Endodermal cell (in vitro differentiated cells): ENCODE results near the gene TP53TG3. TPM values are rescaled to one million over a fixed set of nuclear protein-coding genes. Genes with fewer than 3 reads are reported as not detected.
"Not testable (repeated sequence)": the region's sequence is repeated elsewhere in the genome, so short reads cannot be mapped to it uniquely, and the experiment has no call there.

Experiments used
- DNase-seq: peaks from one replicate; pipeline ENCODE4 v3.0.0-alpha.2; 2017
- H3K27ac ChIP-seq: 2 replicates; pipeline ENCODE4 v1.5.1; 2013; ENCODE audit warnings: mild to moderate bottlenecking, low read depth, low read length, moderate library complexity
- H3K27me3 ChIP-seq: 2 replicates; pipeline ENCODE4 v1.6.1; 2013; ENCODE audit warnings: mild to moderate bottlenecking, low read length, moderate library complexity; ENCODE audit not compliant: insufficient read depth, control insufficient read depth, poor library complexity, severe bottlenecking
- H3K36me3 ChIP-seq: 2 replicates; pipeline ENCODE4 v1.7.0; 2013; ENCODE audit warnings: mild to moderate bottlenecking, low read length, moderate library complexity; ENCODE audit not compliant: control insufficient read depth, insufficient read depth
- H3K4me1 ChIP-seq: one replicate; pipeline ENCODE4 v1.7.0; 2013; ENCODE audit warnings: low read length; ENCODE audit not compliant: control insufficient read depth, insufficient read depth
- H3K4me3 ChIP-seq: 2 replicates; pipeline ENCODE4 v1.5.1; 2013; ENCODE audit warnings: mild to moderate bottlenecking, low read length, moderate library complexity
- H3K9ac ChIP-seq: 2 replicates; pipeline ENCODE4 v1.6.1; 2013; ENCODE audit warnings: mild to moderate bottlenecking, low read length, moderate library complexity; ENCODE audit not compliant: poor library complexity, severe bottlenecking; ENCODE audit errors: extremely low read depth
- H3K9me3 ChIP-seq: 2 replicates; pipeline ENCODE4 v1.6.1; 2013; ENCODE audit warnings: mild to moderate bottlenecking, low read length, moderate library complexity; ENCODE audit not compliant: control insufficient read depth
- H3K27ac Mint-ChIP-seq: 2 replicates; pipeline ENCODE4 v1.8.0; 2020; ENCODE audit warnings: mixed read lengths
- H3K27me3 Mint-ChIP-seq: 2 replicates; pipeline ENCODE4 v1.8.0; 2021; ENCODE audit warnings: mild to moderate bottlenecking, mixed read lengths; ENCODE audit not compliant: insufficient read depth
- H3K36me3 Mint-ChIP-seq: 2 replicates; pipeline ENCODE4 v1.8.0; 2020; ENCODE audit warnings: low read depth, mixed read lengths
- H3K4me1 Mint-ChIP-seq: 2 replicates; pipeline ENCODE4 v1.8.0; 2020; ENCODE audit warnings: mixed read lengths
- H3K4me3 Mint-ChIP-seq: 2 replicates; pipeline ENCODE4 v1.8.0; 2020; ENCODE audit warnings: mild to moderate bottlenecking, moderate library complexity, mixed read lengths
- H3K9me3 Mint-ChIP-seq: 2 replicates; pipeline ENCODE4 v1.8.0; 2020; ENCODE audit warnings: mild to moderate bottlenecking, mixed read lengths
- WGBS, 2 experiments: methylation state at CpG; one replicate each; pipeline versions ENCODE4 v1.1.5 to v1.1.7; 2013; ENCODE audit warnings: missing lambda C conversion rate in 2 of 2, mixed read lengths in 1 of 2; ENCODE audit not compliant: insufficient coverage in 1 of 2, insufficient read length in 1 of 2; 5-methylcytosine and 5-hydroxymethylcytosine counted together
- total RNA-seq, 2 donors: library from RNA; stranded (reverse); fragmentation: NEBNext Ultra II Directional in 1 of 2; extraction: Animal tissue kit (Norgen Biotek cat#: 25700) in 1 of 2; gene quantifications; 2 replicates in 1 of 2; 3 replicates in 1 of 2; pipeline ENCODE4 v1.2.1, GENCODE V29; 2021

TP53TG3 gene
- total RNA-seq, 2 donors from 2014 or later, result not detected

DNA sequence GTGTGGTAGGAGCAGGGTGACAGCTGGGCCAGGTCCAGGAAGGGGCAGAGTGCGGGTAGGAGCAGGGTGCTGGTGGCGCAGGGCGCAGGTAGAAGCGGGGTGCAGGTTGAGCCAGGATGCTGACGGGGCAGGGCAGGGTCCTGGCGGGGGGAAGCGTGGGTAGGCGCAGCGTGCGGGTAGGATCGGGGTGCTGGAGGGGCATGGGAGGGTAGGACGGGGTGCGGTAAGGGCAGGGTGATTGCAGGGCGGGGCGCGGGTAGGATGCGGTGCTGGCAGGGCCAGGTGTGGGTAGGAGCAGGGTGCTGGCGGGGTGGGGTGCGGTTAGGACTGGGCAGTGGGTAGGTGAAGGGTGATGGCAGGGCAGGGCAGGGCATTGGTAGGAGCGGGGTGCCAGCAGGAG, 38.4 kb downstream of the TP53TG3 start:
- not testable (repeated sequence) for H3K9ac ChIP-seq, DNase-seq, H3K27ac Mint-ChIP-seq, H3K36me3 ChIP-seq, H3K4me3 Mint-ChIP-seq, H3K27ac ChIP-seq, H3K27me3 Mint-ChIP-seq, H3K9me3 Mint-ChIP-seq, H3K9me3 ChIP-seq, H3K27me3 ChIP-seq, H3K4me3 ChIP-seq, H3K36me3 Mint-ChIP-seq, H3K4me1 Mint-ChIP-seq, H3K4me1 ChIP-seq
- WGBS, 2 experiments, result no CpG with 5 or more reads among the region's 20 CpGs

DNA sequence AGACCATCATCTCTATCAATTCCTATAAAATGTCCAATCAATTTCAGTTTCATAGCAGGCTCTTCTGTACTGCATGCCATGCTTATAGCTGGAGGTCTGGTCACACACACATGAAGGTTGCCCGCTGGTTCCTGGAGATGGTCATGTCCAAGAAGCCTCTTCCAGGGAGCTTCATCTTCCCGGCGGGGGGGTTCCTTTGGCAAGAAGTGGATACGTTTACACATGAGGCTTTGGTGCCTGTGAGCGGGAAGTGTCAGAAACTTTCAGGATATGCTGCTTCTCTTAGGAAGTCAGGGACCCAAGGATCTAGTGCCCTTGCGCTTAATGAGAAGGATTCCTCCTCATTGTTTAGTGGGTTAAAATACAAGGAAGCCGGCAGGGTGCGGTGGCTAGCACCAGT, 43.9 kb downstream of the TP53TG3 start:
- not testable (repeated sequence) for H3K4me1 ChIP-seq, H3K27me3 Mint-ChIP-seq, H3K27me3 ChIP-seq, H3K4me3 Mint-ChIP-seq, H3K27ac Mint-ChIP-seq, H3K4me3 ChIP-seq, H3K27ac ChIP-seq, DNase-seq, H3K9me3 ChIP-seq, H3K36me3 ChIP-seq, H3K9ac ChIP-seq, H3K36me3 Mint-ChIP-seq, H3K4me1 Mint-ChIP-seq
- WGBS, 2 experiments, result 80% methylated on average over 1 of the region's 8 CpGs; no CpG with 5 or more reads in 1 of the 2 experiments
- H3K9me3 Mint-ChIP-seq, result peaks cover 13% of the 10 kb centered on the region
